ENCODE results near the gene GADD45A.

GADD45A gene

DNA sequence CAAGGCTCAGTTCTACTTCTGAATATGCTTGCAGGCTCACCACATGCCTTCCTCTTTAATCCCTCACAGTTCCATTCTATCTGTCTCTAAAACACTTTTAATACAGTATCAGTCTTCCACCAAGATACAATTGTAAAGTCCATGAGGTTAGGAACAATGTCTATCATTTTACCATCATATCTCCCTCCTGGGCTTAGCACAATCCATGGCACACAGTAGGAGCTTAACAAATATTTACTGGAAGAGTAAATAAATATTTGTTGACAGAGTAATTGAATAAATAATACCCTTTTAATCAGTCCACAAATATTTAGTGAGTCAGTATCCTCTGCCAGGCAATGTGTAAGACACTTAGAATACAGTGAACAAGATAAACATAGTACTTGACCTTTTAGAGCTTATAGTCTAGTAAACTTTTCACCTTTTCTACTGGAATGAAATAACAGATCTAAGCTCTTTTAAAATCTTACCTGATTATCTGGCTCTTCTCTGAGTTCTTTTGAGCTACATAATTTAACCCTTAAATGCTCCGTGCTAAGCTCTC lies 12.7 kb upstream of the GADD45A start:
- DNase-seq = no peak

- DNase-seq = no peak
These were observed 11.4 kb upstream of the GADD45A start for GRCh38 chr1:67673468-67674201.

DNA sequence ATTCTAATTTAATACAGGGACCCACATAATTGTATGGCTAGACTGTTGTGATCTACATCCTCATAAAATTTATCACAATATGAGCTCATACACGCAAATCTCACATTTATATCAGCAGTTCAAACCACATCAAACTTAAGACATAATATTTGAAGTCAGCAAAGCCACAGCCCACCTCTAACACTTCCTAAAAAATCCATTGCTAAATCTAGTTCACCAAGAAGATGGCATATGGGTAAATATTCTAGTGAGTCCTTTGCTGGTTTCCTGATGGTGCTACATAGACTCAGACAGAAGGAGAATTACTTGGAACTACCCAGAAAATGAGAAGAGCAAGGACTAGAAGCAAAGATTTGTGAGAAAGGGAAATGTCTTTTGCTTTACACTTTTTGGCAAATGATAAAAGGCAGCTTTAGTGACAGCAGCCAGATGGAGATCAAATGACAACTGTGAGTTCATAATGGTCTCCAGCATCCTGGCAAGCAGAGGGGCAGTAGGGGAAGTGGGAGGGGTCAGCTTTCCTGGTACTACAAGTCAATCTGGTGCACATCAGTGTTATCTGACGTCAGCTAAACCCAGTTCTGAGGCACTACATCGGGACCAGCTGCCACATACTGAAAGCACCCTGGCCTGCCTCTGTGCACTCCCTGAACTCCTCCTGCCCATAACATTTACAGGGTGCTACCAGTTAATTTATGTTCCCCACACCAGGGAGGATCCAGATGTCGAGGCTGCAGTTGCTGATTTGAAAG lies 10.6 kb upstream of the GADD45A start:
- peak; percentile 98 for DNase-seq

DNA sequence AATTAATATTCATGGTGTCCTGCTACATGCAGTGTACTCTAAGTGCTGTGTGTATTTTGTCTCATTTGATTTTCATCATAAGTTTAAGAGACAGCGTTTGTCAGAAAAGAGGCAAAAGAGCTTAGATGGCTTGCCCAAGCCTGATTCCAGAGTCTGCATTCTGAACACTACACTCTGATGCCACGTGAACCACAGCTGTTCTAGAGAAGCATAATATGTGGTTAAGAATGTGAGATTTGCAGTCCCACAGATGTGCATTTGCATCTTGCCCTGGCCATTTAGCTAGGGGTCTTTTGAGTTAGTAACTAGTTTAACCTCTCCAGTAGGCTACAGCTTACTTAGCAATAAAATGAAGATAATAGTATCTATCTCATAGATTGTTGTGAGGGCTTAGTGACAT lies 9.2 kb upstream of the GADD45A start:
- DNase-seq = peak; percentile 40

DNA sequence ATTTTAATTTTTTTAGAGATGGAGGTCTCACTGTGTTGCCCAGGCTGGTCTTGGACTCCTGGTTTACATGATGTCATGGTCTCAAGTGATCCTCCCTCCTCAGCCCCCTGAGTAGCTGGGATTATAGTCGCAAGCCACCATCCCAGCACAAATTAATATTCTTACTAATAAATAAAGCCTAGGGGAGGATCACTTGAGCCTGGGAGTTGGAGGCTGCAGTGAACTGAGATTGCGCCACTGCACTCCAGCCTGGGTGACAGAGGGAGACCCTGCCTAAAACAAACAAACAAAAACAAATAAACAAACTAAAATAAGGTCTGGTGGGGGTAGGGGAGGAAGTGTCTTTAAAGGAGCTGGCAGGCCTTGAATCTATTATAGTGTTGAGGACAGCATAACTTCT lies 8.7 kb upstream of the GADD45A start:
- no peak for DNase-seq

- peak; percentile 32 for DNase-seq
These were observed 8.1 kb upstream of the GADD45A start for GRCh38 chr1:67676946-67677345.

DNA sequence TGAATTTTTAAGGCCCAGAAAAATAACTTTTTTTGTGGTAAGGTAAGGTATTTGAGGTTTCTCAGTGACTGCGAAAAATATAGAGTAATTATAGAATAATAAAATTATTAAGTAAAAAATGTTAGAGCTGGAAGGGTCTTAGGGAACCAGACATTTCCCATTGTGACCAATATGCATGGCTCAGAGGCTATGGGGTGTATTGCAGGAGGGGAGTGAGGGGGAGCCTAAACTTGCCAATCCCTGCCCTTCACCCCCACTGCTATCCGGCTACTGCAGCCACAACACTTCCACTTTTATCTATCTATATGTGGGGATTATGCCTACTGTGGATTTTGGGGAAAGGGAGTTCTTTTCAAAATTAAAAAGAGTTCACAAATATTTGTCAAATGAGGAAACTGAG lies 7.6 kb upstream of the GADD45A start:
- no peak for DNase-seq

DNA sequence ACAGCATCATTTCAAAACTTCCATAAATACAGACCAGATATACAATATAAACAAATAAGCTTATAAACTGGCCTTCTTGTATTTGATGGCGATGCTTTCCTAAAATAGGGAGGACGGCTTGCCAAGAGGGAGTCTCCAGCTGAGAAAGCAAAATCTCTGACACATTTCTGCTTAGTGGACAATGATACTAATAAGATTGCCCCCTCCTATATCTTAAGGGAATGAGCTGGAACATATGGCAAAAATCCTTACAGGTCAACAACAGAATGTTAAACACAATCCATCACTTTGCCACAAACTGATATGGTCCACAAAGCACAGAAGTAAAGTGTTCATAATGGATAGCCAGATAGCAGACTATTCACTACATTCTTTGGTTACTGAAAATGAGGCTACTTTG lies 7.1 kb upstream of the GADD45A start:
- no peak for DNase-seq

GRCh38 chr1:67679691-67680090 lies 5.3 kb upstream of the GADD45A start:
- DNase-seq = no peak

DNA sequence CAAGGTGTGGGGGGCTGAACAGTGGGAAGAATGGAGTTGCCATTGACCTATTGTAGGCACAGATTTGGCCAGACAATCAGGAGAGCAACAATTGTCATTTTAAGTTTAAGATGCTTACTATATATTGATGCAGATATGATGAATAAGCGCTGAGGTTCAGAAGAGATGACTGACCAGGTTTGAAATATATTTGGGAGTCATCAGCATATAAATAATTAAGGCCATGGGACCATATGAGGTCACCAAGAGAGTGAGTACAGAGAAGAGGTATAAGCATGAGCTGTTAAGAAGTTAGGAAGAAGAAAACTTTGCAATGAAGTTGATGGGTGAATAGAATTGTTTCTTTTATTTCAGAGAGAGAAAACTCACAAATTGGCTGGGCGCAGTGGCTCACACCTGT lies 4.5 kb upstream of the GADD45A start:
- no peak for DNase-seq

- no peak for DNase-seq
These were observed 2.3 kb upstream of the GADD45A start for GRCh38 chr1:67682659-67683197.

DNA sequence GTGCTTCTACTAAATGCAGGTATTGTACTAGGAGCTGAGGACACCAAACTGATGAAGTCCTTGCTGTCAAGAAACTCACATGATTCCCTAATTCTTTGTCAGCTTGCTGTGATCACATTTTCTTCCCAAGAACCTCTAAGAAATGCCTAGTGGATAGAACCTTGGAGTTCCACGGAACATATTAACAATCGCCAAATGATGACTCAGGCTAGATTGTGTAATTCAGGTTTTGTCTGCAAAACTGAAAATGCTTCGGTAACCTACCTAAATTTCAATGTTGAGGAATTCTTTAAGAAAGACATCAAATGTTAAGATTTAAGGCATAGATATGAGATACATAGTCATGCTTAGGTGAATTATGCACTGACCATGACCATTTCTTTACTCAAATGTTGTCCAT lies 1.7 kb upstream of the GADD45A start:
- DNase-seq = no peak

DNA sequence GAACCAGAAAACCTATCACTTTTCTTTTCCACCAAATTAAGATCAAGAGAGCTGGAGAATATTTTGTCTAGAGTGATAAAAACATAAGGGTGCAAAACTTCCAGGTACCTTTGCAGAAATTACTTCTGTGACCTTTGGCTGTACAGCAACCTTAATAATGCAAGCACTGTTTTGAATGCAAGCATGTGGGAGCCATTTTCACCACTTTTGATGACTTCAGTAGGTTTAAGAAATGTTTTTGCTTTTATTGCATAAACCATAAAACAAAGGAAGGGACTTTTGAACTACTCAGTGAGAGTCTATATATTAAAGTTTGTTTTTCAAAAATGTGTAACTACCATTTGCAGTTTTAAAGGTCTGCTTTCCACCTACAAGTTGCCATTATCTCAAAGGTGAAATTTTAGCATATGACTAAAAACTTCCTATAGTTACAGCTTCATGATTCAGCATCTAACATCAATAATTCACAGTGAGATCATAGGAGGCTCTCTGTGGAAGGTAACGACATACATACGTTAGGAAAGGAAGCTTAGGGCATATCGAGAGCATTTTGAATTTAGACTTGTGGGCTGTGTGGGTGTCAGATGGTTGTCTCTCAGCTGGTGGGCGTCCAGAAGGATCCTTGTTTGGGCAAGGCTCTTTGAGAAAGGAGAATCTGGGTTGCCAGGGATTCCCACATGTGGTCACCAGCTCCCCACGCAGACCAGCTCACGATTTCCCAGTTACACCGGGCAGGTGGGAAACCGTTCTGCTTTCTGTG lies 1.1 kb upstream of the GADD45A start:
- no peak for DNase-seq

DNA sequence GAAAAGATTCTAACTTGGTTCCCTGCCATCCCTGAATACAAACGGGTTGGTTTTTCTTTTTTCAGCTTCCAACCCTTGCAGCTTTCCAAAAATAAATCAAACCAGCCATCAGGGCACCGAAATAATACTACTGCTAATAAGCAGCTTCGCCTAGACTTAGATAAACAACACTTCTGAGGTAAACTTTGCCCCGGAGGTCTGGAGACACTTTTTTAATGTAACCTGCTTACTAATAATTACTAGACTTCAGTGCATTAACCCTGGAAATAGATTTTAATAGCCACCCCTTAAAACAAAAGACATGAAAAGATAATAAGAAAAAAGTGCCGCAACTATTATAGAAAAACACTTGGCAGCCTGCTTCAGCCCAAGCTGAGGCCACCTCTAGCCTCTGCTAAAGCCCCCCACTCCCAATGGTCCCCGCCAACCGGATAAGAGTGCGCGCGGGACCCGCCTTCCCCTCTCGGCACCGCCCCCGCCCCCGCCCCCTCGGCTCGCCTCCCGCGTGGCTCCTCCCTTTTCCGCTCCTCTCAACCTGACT lies 405 bp upstream of the GADD45A start:
- DNase-seq = no peak

DNA sequence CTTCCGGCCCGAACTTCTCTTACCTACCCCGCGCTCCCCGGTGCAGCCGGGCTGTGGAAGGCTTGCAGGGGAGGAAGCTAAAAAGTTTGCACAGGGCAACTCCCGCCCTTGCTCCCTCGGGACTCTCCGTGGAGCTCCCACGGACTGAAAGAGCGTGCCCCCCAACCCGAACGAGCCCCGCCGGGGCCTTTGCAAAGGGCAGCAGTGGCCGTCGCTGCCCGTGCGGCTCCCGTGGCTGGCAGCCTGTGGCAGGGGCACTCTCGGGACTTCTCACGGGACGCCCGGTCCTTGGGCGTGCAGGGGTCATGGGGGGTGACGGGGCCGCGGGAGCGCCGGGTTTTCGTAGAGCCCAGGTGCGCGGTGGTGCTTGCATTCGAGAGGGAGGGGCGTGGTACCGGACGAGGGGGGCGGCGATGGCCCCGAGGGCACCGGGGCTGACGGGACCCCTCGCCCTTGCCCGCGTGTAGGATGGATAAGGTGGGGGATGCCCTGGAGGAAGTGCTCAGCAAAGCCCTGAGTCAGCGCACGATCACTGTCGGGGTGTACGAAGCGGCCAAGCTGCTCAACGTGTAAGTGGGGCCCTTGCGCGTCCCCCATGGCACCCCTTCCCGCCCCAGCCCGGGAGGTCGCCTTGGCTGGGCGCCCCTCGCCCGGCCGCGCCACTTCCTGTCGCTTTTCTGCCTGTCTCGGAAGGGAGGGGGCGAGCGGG lies 711 bp downstream of the GADD45A start:
- DNase-seq = no peak

DNA sequence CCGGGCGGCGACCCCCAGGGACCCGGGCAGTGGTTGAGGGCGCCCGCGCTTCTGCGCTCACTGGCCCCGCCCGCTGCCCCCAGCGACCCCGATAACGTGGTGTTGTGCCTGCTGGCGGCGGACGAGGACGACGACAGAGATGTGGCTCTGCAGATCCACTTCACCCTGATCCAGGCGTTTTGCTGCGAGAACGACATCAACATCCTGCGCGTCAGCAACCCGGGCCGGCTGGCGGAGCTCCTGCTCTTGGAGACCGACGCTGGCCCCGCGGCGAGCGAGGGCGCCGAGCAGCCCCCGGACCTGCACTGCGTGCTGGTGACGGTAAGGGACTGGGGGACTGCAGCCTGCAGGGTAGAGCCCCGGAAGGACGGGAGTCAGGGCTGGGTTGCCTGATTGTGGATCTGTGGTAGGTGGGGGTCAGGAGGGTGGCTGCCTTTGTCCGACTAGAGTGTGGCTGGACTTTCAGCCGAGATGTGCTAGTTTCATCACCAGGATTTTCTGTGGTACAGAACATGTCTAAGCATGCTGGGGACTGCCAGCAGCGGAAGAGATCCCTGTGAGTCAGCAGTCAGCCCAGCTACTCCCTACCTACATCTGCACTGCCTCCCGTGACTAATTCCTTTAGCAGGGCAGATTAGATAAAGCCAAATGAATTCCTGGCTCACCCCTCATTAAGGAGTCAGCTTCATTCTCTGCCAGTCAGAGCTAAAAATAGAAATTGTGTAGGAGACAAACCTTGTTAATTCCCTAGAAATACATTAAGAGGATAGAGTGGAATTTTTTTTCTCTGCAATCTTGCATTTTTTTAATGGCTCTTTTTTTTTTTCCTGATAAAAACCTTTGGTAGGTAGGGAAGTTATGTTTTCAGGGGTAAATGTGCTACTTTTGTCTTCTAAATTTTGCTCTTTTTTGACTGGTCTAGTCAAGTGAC lies 1.5 kb downstream of the GADD45A start:
- DNase-seq = peak; percentile 91

GRCh38 chr1:67687198-67687545 lies 2.2 kb downstream of the GADD45A start:
- no peak for DNase-seq

GRCh38 chr1:67687649-67688048 lies 2.6 kb downstream of the GADD45A start:
- DNase-seq = no peak

DNA sequence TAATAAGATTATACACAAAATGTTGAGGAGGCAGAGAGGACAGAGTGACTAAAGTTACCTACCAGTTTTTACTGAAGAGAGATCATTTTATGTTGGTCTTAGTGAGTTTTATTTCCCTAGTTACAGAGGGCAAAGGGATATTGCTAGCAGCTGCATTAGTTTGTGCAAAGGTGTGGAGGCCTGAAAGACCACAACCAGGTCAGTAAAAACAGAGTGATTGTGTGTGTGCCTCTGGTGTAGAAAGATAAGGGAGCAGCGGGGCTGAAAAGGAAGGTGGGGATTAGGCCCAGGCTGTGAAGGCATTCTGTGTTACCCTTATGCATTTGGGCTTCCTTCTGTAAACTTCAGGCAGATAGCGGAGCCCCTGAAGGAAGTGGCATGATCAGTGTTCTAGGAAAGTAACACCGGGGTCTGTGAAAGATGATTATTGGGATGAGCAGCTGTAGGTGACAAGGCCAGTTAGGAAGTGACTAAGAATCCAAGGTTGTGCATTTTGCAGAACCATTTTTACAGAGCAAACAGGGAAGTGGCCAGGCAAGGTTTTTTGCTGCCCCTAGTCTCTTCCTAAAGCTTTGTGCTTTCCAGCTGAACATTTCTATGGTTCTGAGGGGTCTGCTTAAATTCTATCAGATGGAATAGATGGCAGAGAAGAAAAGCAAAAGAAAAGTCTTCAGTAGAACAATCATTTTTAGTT lies 3.7 kb downstream of the GADD45A start:
- no peak for DNase-seq

GRCh38 chr1:67689267-67690017 lies 4.4 kb downstream of the GADD45A start:
- DNase-seq = no peak

Data from NCI-H1694 treated with DMSO at 0.1 percent for 48 hours (cell line).